Ecto neural progenitor cell (in vitro differentiated cells): ENCODE results near the gene USP3.

Experiments used
- DNase-seq: peaks from one replicate; pipeline ENCODE4 v3.0.0-alpha.2; 2018; ENCODE audit warnings: low spot score

The USP3 gene

DNA sequence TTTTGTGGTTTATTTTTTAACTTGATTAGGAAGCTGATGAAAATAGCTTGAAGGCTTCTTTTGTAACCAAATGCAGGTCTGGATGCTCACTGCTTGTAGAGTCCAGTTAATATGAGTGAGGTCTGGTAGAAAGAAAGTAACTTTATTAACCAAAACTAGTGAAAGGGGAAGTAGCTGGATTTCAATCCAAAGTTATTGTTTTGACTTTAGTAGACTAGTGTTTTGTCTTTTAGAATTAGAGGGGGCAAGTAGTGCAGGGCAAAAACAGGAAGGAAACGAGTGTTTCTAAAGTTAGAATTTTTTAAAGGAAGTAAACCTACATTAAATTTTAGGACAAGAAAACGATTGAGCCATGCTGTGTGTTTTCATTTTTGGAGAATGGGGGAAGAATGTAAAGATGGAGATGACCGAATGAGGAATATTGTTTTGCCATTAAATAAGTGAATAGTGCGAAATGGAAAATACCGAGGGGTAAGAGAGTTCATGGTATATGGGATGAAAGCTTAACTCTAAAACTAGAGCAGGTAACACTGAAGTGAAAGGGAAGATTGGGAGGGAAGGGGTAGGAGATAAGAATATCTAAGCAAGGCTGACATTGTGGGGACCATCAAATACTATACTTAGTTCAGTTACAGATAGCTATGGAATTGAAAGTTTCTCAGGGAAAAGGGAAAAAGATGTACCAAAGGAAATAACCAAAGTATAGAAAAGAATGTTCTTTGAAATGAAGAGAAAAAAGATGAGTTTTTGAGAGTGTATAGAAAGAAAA lies 40.0 kb downstream of the USP3 start:
- no peak for DNase-seq

DNA sequence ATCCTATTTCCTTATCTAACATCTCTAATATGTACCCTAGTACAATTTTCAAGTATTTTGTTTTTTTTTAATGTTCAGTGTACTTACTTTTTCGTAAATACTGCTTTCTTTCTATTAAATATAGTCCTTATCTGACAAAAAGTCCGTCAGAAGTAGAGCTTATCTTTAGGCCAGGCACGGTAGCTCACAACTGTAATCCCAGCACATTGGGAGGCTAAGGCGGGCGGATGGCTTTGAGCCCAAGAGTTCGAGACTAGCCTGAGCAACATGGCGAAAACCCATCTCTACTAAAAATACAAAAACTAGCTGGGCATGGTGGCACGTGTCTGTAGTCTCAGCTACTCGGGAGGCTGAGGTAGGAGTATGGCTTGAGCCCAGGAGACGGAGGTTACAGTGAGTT lies 41.1 kb downstream of the USP3 start:
- DNase-seq = no peak

DNA sequence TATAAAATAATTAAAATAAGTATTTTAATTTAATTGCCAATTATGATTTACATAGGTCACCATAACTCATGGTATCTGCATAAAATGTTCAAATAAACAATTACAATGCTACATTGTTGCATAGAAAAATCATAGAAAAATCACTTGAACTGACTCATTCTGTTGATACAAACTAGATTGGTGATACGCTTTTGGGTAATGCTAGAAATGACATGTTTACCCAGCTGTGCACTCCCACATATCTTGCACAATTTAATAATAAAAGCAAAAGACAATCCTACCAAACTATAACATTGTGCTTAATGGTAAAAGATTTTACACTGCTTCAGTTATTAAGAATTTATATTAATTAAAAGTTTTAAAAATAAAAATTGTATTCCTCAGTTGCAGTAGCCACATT lies 47.0 kb downstream of the USP3 start:
- no peak for DNase-seq

DNA sequence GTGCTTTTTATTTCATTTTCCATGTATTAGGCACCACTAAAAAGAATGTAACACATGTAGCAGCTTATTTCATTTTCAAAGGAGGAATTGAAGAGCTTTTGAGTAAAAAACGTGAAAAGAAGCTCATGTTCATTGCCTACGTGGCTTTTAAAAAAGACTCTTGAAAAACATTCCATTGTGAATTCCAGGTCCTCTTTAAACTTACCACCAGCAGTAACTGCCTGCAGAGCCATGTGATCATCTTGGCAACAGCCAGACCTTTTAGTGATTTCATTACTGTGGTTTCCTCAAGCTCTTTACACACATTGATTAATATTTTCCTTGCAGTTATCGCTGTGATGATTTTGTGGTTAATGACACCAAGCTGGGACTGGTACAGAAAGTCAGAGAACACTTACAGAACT lies 49.0 kb downstream of the USP3 start:
- DNase-seq = no peak

DNA sequence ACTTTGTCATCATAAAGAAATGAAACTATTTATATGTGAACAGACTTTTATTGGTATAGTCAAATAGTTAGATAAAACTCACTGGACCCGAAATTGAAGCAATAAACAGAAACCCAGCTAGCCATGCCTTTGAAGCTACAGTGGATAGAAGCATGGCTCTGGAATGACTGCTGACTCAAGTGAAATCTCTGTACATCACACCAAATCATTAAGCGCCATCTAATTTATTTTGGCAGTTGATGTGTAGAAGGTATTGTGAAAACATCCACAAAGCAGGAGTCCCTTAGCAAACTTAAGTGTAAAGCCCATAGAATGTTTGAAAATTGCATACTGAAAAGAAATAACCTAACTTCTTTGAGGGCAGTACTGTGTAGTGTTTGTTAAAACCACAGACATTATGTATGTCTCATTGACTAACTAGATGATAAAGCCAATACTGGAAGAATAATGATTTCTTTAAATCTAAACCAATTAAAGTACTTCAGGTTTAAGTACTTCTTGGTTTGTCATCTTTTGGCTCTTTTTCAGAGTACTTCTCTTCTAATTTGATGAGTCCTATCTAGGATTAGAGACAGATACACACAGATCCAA lies 50.0 kb downstream of the USP3 start:
- no peak for DNase-seq

DNA sequence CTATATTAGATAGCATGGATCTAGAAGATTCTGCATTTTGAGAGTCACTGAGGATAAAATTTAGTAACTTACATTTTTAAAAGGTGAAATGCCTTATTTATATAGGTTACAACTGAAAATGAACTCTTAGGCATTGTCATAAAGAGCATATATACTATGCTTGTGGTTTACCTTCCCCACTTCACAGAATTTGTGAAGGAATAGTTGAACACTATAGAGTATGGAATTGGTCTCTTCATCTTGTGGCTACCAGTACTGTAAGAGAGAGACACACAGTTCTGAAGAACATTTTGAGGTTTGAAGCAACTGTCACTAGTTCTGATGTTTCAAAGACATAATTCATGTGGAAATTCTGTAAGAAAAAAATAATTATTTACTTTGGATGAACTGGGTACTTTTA lies 51.1 kb downstream of the USP3 start:
- DNase-seq = no peak

DNA sequence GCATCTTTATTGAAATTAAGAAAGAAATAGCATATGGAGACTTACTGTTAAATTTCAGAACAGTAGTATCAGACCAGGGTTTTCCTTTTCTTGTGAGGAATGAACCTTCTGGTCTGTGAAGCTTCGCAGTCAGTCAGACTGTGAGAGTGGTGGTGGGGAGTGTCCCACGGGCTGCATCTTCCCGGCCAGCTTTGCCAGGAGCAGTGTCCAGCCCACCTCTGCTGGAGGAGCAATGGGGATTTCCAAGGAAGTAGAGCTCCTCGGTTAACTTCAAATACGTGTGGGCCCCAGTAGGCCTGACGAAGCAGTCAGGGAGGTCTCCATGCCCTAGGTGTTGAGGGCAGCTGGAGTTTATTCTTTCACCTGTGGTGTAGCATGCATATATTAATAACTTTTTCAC lies 51.9 kb downstream of the USP3 start:
- no peak for DNase-seq

DNA sequence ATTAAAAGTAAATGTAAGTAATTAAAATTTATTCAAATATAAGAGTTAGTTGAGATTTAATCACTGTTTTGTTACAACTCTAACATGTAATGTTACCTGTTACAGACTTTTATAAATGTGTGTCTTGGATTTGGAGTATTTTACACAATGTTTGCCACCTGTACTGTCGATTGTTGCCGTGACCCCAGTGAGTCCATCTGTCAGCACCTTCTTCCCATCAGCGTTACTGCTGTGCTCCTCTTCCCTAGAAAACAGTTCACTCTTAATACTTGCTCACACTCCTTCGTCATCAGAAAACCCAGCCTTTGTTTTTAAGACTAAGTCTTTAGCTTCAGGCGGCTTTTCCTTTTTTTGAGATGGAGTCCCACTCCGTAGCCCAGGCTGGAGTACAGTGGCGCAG lies 52.3 kb downstream of the USP3 start:
- no peak for DNase-seq

DNA sequence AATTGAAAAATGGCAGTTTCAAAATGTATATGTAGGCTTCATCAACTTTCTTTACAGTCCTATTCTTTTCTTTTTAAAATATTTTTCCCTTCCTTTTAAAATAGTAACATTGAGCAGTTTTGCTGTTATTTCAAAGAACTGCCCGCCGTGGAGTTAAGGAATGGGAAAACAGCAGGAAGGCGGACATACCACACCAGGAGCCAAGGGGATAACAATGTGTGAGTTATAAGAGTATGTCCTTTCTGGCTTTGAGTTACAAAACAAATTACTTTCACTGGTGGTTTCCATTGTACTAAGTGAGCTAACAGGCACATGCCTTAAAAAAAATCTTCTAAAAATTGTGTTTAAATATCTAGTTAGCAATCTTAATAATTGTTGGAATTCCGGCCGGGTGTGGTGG lies 55.4 kb downstream of the USP3 start:
- no peak for DNase-seq

DNA sequence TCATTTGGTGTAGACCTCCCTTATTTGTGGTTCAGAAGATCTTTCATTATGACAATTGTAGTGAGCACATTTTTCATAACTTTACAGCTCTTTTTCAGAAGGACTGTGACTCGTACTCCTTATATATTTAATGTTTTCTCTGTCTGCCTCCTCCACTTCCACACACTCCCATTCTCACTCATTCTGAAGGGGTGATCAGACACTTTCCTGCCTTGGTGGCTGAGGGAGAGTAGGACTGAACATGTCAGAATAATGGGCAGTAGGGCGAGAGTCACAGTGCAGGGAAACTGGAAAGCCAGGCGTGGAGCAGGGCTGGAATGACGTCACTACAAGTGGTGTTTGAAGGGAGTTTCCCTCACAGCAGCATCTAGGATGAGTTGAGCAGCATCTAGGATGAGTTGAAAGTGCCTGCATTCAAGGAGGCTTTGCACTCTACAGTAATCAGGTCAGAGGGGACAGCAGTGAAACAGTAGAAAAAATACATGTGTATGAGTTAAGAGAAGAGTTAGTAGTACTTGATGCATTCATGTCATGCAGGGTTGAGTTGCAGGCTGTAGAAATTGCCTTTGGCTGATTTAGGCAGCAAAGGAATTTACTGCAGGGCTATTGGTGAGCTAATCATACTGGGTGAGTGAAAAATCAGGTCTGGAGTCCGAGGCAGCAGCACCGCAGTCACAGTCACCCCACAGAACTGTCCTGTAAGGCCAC lies 56.5 kb downstream of the USP3 start:
- no peak for DNase-seq

DNA sequence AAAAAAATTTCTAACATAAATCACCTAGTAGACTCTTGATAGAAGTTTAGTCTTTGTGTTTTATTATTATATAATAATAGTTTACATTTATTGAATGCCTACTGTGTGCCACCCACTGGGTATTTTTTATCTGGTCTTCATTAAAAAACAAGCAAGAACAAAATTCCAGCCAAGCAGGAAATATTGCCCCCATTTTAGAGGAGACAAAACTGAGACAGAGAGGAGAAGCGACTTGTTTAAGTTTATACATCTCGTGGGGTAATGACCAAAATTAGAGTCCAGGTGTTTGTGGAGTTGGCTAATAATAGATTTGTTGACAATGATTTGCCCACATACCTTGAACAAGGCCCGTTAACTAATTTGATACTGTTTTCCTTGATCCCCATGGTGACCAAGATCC lies 59.7 kb downstream of the USP3 start:
- DNase-seq = no peak

DNA sequence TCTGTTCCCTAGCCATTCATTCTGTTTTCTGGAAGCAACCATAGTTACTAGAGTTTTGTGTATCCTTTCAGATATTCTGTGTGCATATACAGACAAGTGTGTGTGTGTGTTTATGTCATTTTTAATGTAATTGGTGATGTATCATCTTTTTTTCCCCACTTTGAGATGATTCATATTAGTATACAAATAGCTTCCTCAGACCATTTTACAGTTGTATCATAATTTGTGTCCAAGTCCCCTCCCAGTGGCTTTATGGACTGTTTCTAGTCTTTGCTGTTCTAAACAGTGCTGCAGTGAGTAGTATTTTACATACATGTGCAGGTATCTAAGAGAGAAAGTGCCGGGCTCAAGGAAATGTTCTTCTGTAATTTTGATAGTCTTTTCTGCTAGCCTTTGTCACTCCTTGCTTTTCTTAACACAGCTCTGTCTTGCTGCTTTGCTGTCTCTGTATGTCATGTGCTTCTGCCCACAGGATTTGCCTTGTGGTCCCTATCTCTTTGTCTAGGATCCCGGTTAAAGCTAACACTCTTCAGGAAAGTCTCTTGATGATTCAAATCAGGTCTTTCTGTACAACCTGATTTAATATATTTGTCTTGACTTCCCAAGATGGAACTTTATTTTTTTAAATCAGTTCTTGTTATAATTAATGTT lies 61.3 kb downstream of the USP3 start:
- no peak for DNase-seq

DNA sequence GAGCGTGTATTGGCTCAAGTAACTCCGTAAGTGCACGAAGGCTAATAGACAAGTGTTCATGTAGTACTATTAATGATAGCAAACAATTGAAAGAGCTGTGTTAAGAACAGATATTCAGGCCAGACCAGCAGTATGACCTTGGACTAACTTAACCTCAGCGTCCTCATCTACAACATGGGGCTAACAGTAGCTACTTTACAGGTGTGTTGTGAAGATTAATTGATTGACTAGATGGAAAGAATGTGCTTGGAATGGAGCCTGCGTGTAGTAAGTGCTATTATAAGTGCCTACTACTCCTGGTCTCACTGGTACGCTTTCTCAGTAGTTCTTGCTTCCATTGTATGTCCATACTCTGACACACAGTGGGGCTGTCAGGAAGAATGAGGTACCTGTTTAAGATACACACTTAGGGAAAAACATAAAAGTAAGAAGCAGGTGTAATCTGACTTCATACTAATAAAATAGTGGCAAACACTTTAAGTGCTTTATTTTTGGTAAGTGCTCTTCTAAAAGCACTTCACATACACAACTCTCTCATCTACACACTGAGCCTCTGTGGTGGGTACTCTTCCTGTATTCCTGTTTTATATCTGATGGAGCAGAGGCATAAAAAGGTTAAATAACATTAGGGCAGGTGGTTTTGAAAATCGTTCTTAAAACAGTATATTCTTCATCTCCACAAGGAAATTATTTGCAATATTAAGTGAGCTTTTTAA lies 68.5 kb downstream of the USP3 start:
- DNase-seq = no peak

DNA sequence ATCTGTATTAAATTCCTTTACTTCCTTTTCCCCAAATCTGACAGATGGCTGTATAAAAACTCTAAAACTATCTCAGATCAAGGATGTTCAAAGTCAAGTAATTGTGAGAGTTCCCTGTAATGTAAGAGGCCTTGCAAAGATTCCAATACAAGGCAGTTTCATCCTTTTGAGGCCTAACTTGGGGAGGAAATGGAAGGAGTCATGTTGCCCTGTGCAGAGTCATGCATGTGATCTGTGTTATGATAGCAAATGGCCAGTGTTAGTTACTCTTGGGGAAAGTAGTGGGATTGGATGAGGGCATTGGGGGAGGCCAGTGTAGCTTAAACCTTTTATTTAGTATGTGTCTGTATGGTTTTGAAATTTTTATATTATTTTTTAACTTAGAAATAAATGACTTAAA lies 69.1 kb downstream of the USP3 start:
- DNase-seq = no peak

DNA sequence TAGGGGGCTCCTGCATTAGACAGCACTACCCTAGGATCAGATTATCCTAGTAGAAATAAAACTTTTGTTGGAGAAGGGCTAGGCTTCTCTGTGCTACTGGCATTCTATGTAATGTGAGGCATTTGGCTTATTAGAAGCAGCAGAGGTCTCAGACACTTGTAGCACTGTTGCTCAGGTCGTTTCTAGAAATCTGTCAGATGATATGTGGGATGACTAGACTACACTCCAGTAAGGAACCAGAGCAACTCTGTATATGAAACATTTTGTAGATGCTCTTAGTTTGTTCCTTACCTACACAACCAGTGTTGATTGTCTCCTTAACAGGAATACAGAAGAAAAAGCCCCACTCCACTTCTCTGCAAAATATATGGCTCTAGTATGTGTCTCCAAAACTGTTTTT lies 70.9 kb downstream of the USP3 start:
- no peak for DNase-seq

DNA sequence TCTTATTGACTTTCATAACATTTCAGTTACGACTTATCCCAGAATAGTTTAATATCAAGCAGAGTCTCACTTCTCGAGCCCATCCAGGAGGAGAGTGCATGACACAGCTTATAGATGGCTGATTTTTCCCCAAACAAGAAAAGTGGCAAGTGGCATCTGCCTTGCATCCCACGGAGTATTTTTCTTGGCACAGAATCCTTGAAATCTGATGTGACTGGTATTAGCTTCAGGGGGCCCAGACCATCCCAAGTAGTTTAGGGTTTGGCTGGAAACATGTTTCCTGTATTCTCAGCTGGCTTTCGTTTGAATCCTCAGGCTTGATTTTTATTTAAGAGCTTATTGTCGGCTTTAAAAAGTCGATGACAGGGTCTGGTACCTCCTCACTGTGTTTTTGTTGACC lies 72.0 kb downstream of the USP3 start:
- DNase-seq = no peak

DNA sequence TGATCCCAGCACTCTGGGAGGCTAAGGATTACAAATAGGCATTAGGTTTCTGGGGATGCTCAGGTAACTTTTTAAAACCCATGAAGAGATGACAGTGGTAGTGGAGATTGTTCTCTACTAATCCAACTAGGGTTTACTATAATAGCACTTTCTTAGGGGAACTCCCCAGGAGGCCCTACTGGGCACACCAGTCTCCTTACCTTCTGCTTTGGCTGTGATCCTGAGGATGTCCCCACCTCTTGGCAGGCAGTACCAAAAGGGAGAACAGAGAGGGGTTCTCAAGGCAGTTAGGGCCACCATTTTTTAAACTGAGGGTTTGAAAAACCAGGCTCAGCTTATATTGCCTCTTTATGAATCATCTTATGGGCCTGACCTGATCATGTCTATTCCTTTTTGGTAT lies 77.8 kb downstream of the USP3 start:
- DNase-seq = no peak

DNA sequence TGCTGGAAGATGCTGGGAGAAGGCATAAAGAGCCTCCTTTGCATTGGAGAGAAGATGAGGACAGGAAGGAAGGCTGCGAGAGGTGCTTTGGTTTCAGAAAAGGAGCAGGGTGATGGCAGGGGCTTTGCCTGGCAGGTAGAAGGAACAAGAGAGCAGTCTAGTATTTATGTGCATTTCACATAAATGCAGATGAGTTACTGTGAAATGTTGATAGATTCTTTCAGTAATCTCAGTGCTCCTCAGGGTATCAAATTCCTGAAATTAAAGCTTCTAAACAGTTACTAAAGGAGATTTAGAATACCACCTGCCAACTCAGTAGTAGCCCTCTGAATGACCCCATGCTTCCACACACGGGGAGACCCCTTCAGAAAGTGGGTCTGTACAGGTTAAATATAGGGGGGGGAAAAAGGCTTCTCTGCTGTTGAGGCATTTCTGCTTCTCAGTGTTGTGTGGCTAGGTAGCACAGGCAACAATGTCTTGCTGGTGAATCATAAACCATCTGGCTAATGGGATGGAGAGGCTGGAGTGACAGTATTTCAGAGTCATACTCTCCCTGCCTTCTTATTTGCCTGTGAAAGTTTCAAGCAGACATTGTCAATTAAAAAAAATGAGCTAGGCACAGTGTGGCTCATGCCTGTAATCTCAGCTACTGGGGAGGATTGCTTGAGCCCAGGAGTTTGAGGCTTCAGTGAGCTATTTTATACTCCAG lies 78.5 kb downstream of the USP3 start:
- DNase-seq = no peak

DNA sequence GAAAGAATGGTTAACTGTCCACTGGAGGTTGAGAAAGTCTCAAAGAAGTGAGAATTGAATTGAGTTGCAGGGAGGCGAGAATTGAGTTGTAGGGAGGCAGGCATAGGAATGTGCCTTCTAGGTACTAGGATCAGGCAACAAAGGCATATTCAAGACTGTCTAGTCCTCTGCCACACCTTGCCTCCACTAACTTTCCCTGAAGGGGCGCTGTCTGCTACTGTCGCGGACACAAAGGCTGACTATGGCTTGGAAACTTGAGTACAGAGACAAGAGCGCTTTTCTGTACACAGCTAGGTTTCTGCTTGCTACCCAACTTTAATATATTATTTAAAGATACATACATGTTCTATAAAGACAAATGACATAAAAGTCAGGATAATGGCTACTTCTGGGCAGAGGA lies 82.4 kb downstream of the USP3 start:
- no peak for DNase-seq

DNA sequence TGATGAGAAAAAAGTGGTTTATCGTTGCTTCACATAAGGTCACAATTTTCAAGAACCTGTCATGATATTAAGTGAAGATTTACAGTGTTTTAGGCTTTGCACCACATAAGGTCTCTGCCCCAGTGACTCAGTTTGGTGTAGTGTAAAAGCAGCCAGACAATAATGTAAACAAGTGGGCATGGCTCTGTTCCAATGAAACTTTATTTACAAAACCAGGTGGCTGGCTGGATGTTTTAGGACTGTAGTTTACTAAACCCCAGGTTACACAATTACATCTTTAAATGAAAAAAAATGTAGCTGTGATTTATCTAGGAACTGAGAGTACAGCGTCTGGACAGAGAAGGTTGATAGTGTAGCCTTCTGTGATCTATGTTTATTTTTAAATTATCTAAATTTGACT lies 83.1 kb downstream of the USP3 start:
- no peak for DNase-seq

DNA sequence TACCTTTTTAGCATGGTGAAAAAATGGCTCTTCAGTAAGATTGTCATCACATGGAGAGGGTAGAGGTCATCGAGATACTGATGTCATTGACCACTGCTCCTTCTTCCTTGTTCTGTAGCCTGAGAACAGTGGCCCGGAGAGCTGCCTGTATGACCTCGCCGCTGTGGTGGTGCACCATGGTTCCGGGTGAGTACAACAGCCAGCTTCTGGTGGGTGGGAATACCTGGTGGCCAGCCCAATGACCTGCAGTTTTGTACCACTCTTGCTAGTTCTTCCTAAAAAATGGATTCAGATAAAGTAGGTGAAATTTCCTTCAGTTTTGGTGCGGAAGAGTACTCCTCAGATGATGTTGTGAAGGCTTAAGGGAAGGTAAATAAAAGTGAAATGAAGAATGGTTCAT lies 84.4 kb downstream of the USP3 start:
- DNase-seq = no peak
